Stimulated activated CD8-positive, alpha-beta memory T cell treated with anti-CD3 and anti-CD28 coated beads, Interleukin-15, amount 100 ng/mL, for 48 hours (primary cell): Measurements from ENCODE around the gene PM20D1.

ENCODE experiments used
- DNase-seq, 2 donors: peaks; one replicate each; pipeline ENCODE4 v3.0.0-alpha.2; 2020; ENCODE audit warnings: low read depth in 2 of 2

The PM20D1 gene

DNA sequence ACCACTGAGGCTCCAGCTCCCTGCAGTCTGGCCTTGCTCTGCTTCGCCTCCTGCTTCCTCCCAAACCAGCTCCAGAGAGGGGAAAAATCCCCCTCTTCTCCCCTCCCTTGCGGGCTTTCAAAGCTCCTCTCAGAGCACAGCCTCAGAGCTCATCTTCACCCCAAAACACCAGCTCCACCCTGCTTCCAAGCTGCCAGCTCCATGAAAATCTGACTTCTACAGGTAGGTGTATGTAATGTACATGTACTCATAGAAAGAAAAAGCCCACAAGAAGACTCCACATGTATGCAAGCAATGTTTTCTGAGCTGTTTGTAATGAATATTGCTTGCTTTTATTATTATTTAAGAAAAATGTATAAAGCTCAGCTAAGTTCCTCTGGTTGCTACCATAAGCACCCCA, 45.3 kb downstream of the PM20D1 start:
- DNase-seq, result no peak

DNA sequence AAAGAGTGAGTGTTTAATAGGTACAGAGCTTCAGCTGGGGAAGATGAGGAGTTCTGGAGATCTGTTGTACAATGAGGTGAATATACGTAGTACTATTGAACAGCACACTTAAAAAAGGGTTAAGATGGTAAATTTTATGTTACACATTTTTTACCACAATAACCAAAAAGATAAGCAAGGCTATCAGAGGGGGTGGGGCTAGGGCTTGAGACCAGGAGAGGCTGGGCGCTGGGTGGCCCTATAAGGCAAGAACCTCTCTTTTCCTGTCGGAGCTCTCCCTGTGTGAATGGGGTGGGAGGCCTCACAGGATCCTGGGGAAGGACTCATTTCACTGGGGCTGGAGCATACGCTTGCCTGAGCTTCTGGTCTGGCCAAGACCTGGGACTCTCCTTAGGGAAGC, 45.9 kb downstream of the PM20D1 start:
- no peak for DNase-seq

DNA sequence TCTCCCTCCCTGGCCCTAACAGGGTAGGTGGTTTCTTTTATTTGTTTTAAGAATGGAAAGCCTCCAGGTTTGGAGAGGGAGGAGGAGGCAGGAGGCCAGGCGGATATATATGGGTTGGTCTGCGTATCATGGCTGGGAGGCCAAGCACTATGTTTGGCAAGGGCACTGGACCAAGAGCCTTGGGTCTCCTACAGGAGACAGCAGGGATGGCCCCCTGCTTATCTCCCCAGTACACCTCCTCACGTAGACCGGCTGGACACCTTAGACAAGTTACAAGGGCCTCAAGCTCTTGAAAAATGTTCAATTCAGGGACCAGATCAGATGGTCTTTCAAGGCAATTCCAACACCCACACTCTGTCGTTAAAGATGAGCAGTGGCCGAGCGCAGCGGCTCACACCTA, 47.9 kb downstream of the PM20D1 start:
- no peak for DNase-seq

DNA sequence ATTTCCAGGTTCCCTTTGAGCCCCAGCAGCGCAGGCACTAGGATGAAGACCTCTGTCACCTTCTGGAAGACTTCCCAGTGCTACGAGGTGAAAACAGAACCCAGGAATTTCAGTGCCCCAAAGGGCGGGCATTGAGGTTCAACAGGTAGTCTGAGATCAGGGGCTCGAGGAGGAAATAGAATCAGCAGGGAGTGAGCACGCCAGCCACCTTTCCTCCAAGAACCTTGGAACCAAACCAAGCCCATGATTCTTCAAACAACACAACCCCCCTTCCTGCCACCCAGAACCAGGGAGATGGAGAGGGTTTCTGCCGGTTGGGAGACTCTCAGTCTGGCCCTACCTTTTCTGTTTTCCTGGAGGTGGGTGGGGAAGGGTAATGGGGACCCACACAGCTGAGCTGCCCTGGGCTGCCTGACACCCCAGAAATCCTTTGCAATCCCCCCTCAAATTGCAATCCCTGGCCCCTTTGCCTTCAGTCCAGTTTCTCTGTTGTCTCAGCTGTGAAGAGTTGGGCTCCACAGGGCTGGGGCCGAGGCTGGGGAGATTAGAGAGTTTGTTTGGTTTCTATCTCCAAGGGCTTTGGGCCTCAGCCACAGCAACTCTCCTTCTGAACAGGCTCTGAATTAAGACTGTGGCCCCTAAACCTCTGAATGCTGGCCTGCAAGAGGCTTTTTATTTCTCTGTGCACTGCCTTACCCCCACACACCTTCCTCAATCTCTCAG, 48.8 kb downstream of the PM20D1 start:
- no peak for DNase-seq

DNA sequence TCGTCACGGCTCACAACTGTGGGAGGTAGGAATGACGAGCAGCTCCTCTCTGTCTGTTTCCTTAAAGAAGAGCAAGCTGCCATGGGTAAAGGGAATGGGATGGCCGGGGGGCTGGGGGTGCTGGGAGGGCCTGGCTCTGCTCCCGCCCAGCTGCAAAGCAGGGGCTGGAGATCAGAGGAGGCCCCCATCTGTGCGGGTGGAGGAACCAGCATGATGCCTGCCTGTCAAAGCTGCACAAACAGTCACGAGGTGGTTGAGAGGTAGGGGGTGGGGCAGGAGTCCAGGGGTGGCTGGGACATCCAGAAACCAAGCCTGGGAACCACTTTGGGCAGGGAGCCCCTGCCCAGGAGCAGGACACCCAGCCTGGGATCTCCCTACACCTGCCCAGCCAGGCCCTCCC, 49.5 kb downstream of the PM20D1 start:
- no peak for DNase-seq

DNA sequence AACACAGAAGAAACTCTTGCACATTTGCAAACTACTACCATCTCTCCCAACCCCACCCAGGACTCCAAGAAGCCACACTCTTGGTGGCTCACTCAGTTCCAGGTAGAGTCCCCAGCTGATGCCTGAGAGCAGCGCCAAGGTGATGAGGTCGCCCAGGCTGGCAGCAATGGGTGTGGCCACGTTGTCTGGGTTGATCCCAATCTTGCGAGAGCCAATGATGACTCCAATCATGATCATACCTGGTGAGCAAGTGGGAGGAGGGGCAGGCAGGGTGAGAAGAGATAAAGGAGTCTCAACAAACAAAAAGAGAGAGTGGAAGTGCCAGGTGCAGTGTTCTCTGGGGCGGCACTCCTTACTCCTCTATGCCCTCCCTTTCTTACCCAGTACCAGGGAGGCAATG, 51.4 kb downstream of the PM20D1 start:
- no peak for DNase-seq

DNA sequence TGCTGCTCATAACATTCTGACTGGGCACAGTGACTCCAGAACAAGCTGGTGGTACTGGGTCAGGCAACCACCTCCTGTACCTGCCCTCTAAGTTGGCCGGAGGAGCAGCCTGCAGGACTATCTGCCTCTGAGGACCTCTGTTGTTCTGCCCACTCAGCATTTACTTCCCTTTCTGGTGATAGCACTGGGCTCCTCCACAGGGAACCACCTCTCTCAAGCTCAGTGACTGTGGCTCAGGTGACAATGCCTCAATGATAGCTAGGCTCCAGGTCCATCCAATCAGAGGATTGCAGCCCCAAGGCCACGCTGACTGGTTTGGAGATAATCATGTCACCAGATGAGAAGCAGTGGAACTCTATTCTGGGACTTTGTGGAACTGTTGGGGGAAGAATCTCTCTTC, 52.8 kb downstream of the PM20D1 start:
- DNase-seq, result no peak

DNA sequence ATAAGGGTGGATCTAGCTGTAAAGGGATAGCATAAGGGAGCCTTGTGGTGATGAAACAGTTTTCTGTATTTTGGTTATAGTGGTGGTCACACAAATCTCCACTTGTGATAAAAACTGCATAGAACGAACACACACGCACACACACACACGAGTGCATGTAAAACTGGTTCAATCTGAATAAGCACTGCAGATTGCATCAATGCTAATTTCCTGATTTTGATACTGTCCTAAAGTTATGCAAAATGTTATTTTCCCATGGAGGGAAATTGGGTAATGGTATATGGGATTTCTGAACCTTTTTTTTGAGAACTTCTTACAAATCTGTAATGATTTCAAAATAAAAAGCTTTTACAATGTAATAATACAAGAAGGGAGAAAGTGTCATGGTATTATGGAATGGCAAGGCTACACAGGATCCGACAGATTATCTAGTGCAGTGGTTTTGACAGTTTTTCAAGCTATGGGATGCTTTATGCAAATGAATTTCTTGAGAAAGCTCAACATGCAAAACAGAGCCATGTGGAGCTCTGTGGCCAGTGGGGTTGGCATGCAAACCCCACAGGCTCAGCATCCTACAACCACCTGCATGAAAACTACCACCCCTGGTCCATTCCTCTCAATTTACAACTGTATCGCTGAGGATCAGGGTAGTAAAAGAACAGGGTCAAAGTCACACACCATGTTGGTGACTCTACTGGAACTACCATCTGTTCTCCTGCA, 55.8 kb downstream of the PM20D1 start:
- no peak for DNase-seq

DNA sequence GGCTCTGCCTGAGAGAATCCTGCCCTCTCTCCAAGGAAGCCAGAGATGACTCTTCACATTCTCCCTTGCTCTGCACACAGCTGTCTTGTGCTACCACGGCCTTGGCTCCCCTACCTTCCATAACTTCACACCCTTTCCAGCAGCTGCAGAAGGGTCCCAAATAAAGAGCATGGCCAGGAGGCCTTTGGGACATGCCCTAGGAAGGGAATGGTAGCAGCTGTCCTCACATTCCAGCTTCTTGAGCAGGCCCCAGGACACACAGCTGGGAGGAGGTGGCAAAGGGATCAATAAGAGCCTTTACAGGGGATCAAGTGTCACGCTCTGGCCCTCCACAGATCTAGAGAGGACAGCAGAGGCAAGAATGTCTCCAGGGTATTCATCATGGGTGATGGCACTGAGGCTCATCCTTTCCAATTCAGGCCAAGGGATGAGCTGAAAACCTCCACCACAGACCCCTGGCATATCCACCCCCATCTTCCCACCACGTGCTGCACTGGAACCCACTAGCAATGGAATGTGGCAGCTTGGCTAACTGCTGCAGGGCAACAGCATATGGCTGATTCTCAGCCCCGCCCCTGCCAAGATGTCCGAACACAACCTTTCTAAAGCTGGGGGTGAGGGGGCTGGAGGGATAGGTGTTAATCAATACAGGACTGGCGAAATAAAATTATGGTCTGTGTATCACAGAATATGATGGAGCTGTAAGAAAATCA, 56.8 kb downstream of the PM20D1 start:
- no peak for DNase-seq

DNA sequence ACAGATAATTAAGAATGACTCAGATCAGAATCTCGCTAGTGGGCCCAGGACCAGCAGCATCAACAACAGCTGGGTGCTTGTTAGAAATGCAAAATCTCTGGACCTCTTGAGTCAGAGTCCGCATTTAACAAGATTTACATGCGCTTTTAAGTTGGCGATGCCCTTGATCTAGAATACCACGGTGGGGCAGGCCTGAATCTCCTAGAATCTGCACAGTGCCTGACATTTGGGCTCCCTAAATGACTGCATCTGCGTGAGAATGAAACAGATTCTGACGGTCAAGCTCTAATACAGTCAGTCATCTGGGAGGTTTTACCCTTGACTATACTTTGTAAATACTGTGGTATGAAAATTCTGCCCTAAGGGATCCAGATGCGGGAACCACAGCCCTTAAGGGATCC, 57.5 kb downstream of the PM20D1 start:
- no peak for DNase-seq

DNA sequence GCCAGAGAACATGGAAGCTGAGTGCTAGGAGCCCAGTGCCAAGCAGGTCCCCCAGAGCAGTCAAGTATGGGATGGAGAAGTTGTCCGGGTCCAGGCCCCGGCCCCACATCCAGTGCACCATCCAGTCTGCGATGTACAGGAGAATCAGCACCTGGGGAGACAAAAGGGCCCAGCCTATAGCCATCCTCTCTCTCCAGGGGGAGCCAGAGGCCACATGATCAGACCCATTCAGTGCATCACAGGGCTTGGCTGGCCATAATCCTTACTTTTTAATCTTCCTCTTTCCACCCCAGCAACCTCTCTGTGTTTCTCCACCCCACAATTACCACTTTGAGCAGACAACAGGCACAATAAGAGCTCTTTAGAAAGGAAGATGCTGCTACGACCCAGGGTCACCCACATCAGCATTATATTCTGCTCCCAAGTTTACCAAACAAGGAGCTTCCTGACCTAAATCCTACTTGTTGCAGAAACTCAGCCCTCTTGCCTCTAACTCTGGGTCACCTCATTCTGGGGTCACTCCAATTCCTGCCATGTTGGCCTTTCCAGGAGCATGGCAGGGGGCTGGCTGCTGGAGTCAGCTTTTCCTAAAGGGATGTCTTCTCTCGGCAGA, 58.3 kb downstream of the PM20D1 start:
- peak in 1 of 2 donors; percentile 25 for DNase-seq

DNA sequence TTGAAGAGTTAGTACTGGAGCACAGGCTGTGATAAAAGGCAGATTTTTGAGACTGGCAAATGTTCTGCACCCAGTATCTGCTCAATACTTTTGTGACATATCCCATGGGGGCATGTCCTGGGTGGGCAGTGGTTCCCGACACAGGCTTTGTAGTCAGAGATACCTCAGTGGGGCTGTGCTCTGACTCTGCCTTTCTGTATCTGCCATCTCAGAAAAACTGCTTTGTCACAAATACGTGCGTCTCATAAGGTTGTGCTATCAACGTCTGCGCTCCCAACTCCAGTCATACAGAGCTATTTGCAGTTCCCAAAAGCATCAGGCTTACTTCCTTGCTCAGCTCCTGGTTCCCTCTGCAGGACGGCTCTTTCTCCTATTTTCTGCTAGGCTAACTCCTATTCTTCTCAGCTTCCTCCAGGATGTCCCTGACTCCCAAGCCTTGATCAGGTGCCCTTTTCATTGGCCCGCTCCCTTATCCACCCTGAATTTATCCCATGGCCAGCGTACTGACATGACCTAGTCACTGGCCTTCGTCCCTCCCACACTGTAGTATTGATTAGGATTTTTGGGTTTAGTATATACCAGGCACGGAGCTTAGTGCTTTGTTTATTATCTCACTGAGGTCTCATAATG, 62.5 kb downstream of the PM20D1 start:
- DNase-seq, result no peak

DNA sequence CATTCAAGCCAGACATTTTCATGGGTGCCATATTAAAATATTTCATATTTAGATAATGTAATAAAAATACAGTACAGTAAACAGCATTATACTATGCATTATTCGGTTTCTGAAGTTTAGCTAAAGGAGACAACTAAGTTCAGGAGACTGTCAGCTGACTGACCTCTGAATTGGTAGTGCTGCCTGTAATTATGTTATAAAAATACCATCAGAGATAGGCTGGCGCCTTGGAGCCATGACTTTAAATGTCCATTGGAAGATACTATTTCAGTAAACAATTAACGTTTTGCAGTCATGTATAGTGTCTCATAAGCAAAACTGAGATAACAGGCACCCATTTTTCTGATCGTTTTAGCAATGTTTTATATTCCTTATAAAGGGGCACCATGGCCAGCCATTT, 63.3 kb downstream of the PM20D1 start:
- DNase-seq, result no peak

DNA sequence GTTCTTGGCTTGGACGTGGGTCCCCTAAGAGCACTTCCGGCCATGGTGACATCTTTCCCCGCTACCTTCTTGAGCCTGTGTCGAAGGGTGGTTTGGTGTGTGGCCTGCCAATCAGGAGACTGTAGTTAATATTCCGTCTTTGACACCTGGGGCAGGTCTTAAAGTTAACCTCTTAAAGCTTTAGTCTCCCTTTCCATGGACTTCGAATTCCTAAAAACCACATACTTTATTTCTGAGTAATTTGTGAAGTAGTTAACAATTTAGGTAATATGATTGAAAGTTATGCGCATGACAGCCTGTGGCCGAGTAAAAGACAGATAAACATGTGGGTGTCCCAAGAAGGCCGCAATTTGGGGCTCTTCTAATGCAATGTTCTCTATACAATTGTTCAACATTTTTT, 64.5 kb downstream of the PM20D1 start:
- DNase-seq, result no peak

DNA sequence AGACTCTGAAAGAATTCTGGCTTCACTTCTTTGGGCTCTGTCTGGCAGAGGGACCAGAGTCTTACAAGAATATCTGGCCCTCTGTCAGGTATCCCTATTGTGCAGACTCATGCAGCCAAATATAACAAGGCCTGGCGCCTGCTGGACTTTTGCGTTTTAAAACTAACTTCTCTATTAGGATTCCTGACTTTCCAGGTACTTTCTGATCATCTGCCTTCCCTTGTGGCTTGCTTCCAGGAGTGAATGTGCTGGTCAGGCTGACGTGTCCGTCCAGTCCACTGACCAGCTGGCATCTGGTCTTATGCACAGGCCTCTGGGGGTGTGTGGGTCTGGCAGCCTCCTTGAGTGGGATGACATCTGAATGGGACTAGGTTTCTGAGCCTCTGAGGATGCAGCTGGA, 66.0 kb downstream of the PM20D1 start:
- no peak for DNase-seq

DNA sequence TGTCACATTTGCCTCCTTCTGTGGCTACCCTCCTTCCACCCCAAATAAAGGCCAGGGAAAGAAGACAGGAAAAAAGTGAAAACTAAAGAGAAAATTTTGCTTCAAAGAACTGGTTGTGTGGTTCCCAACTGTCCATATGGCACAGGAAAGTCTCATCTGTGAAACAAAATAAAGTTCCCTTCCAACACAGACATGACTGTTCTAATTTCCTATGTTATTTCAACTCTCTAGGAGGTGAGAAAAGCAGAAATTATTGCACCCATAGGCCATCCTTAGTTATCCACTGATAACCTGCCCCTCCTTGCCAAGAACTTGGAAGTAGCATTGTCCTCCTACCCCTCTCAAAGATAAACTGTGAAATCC, 66.5 kb downstream of the PM20D1 start:
- DNase-seq, result no peak

DNA sequence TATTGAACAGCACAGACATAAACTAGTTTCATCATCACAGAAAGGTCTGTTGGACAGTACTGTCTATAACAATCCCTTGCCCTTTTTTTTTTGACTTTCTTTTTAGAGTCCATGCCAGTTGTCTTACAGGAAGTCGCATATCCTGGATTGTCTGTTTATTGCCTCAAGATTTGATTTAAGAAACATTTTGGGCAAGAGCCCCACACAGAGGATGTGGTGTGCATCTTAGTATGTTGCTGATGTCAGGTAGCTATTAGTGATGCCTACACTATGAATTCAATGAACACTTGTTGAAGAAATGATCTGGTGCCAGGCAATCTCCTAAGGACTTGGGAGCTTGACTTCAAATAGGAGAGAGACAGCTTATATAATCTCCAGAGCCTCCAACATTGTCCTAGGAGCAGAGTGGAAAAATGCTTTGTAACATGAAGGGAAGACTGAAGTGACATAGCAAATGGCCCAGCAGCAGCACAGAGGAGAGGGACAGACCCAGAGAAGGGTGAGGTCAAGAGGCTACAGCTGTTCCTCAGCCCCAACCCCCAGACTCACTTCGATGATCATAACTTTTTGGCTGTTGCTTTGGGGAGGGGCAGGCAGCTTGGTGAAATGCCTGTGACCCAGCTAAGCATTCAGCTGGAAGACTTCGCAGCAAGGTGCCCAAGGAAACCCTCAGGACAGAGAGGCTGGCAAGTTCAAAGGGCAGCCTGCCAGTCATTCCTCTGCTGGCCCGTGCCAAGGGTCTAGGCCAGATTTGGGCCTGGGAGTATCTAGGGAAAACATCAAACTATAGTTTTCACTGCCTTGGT, 67.1 kb downstream of the PM20D1 start:
- no peak for DNase-seq

DNA sequence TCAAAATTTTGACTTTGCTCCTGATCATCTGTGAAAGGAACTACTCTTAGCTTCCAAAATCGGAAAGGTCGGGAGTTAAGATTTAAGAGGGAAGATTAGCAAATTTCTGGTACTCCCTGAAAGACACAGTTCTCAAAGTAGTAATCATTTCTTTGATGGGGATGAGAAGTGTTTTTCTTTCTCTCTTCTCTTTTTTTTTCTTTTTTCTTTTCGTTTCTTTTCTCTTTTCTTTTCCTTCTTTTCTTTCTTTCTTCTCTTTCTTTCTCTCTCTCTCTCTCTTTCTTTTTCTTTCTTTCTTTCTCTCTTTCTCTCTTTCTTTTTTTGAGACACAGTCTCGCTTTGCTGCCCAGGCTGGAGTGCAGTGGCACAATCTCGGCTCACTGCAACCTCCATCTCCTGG, 69.6 kb downstream of the PM20D1 start:
- DNase-seq, result no peak
